Erythroblast (primary cell): ENCODE data around the gene CDC42BPA.

ENCODE experiments used
- GATA1 ChIP-seq: IDR thresholded peaks from 2 replicates; pipeline ENCODE4 v1.6.1; 2011; ENCODE audit warnings: low read depth, mild to moderate bottlenecking, control low read depth, low read length, moderate library complexity
- POLR2A ChIP-seq: IDR thresholded peaks from 2 replicates; pipeline ENCODE4 v1.6.1; 2011; ENCODE audit warnings: mild to moderate bottlenecking, low read length

DNA sequence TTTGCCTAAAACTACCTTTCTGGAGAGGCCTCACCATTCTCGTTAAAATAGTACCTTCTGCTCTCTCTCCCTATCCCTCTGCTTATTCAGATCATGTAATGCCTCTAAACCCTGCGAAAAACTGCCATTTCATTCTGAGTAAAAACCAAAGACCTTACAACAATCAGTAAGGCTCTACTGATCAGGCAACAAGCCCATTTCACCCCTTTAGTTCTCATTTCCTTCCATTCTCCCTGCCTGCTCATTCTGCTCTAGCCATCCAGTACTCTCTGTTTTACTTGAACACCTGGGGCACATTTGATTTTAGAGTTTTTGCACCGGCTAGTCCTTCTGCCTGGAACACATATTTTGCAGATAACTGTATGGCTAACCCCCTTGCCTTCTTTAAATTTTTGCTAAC lies 190.4 kb downstream of the CDC42BPA start:
- TF ChIP-seq POLR2A = no peak
- TF ChIP-seq GATA1 = no peak
